SW 1271 (cell line): Measurements from ENCODE around the gene COQ8B.

Source experiments
- DNase-seq, 2 experiments: peaks; one replicate each; lab custom pipeline; 2025; lab: John Stamatoyannopoulos, UW

Gene COQ8B

DNA sequence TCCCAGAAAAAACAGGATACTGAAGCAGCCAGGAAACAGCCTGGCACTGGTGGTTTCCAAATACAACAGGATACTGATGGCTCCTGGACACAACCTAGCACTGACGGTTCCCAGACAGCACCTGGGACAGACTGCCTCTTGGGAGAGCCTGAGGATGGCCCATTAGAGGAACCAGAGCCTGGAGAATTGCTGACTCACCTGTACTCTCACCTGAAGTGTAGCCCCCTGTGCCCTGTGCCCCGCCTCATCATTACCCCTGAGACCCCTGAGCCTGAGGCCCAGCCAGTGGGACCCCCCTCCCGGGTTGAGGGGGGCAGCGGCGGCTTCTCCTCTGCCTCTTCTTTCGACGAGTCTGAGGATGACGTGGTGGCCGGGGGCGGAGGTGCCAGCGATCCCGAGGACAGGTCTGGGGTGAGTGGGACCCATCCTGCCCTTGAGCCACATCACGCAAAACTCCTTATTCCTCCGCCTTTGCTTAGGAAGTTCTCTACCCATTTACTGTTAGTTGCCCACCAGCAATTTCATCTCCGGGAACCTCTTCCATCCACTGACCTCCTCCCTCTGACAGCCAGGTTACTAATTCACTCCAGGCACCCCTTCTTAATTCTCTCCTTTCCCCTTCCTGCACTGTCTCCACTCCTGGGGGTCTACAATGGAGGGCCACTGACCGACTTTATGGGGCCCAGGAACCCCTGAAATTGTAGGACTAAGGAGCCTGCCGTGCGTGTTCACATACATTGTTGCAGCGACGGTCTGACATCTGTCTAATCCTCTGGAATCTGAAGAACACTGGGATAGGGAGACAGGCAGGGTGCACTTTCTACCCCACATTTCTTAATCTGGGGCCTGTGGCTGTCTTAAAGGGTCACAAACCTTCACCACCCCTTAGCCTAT lies 1.4 kb upstream of the COQ8B start:
- DNase-seq: no peak

DNA sequence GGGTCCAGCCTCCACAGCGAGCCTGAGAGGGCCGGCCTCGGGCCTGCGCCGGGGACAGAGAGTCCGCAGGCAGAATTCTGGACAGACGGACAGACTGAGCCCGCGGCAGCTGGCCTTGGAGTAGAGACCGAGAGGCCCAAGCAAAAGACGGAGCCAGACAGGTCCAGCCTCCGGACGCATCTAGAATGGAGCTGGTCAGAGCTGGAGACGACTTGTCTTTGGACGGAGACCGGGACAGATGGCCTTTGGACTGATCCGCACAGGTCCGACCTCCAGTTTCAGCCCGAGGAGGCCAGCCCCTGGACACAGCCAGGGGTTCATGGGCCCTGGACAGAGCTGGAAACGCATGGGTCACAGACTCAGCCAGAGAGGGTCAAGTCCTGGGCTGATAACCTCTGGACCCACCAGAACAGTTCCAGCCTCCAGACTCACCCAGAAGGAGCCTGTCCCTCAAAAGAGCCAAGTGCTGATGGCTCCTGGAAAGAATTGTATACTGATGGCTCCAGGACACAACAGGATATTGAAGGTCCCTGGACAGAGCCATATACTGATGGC lies 716 bp upstream of the COQ8B start:
- peak in 1 of 2 experiments; percentile 57 for DNase-seq

DNA sequence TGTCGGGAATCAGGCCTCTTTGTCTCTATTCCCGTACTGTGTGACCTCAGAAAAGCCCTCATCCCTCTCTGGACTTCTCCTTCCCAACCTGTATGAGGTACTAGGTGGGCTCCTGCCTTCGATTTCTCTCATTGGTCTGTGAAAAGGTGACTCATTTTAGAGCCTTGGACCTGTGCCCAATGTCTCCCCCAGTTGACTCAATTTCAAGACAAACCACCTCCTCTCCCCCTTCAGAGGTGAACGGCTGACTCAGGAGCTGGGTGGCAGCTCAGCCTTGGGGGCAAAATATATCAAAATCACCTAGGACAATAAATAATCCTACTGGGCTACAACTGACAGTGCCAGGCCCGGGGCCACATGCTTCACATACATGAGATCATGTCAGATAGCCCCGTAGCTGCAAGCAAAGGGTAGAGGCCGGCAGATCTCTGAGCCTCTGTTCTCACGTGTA lies 630 bp downstream of the COQ8B start:
- peak; percentile 79 to 82 for DNase-seq

DNA sequence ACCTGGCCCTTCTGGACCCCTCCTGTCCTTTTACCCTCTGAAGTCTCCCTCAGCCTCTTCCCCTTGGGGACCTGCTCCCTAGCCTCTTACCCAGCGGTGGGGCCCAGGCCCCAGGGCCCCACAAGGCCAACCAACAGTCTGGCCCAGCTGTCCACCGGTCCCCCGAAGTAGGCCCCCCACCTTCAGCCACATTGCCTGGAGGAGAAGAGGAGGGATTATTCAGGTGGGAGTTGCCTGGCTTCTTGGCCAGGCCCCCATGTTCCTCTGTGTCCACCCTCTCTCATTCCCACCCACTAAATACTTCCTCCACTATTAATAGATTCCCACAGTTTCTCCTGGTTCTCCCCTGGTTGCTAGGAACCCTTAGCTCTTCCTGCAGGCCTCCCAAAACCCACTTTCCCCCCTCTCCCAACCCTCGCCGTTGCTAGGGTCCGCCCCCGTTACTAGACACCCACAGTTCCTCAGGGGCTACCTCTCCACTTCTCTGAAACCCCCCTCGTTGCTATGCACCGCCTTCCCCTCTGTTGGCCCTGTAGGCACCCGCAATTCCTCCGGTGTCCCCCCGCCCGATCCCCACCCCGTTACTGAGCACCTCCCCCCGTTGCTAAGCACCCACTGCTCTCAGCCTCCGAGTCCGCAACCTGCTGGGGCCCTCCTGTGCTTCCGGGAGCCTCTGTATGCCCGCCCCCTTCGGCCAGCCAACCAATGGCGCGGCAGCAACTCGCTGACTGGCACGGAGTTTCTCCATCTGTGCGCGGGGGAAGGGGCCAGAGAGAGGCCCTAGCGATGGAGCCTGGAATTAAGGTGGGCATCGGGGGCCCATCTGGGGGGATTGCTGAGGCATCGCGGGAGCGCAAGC lies 2.0 kb downstream of the COQ8B start:
- DNase-seq: peak; percentile 64 to 88

DNA sequence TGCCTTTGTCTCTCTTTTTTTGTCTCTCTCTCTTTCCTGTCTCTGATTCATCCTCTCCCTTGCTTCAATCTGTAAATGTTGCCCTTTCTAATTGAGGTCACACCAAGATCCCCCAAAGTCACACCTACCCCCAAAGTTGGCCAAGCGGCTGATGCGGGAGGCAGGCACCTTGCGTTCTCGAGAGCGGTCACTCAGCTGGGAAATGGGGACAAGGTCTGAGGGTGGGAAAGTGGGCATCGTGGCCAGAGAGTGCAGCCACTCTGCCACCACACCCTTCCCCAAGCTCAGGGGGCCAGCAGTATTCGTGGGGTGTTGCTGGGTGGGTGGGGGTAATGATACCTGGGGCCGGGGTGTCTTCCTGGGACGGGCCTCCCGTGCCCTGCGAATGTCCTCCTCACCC lies 2.7 kb downstream of the COQ8B start:
- no peak for DNase-seq

DNA sequence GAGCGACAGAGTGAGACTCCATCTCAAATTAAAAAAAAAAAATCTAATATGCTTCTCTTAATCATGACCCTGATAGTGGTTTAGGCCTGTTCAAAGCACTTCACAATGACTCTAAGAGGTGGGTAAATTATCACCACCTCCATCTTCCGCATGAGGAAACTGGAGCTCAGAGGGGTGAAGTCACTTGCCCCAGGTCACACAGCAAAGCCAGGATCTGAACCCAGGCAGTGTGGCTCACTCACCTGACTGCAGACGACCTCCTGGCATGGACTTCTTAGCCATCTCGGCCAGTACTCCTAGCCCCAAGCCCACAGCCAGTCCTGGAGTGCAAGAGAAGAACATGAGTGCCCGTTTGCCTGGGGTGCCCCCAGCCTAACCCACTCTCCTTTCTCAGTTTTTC lies 6.9 kb downstream of the COQ8B start:
- no peak for DNase-seq

DNA sequence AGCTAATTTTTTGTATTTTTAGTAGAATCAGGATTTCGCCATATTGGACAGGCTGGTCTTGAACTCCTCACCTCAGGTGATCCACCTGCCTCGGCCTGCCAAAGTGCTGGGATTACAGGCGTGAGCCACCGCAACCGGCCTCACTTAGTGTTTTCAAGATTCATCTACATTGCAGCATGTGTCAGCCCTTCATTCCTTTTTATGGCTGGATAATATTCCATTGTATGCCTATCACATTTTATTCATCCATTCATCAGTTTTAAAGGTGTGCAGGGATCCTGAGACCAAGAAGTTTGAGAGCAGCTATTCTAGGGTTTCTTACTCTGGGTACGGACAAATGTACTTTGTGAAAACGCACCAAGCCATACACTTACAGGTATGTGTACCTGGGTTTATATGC lies 9.1 kb downstream of the COQ8B start:
- DNase-seq: no peak

DNA sequence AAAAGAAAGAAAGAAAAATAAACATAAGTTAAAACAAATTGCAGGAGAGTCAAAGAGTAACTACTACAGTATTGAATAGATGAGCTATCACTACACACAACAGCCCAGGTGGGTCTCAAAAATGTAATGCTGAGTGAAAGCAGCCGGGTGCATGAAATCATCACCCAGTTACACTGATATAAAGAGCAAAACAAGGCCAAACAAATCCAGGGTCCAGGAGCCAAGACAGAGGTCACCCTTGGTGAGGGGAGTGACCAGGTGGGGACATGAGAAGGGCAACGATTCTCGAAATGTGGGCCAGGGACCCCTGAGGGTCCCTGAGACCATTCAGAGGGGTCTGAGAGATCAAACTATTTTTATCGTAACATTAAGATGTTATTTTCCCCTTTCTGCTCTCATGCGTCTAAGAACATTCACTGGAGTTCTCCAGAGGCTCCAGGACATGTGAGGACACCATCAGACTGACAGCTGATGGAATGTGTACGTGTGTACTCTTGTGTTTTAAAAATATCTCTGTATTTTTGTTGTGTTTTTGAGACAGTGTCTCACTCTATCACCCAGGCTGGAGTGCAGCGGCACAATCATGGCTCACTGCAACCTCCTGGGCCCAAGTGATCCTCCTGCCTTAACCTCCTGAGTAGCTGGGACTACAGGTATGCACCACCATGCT lies 10.6 kb downstream of the COQ8B start:
- DNase-seq: no peak

DNA sequence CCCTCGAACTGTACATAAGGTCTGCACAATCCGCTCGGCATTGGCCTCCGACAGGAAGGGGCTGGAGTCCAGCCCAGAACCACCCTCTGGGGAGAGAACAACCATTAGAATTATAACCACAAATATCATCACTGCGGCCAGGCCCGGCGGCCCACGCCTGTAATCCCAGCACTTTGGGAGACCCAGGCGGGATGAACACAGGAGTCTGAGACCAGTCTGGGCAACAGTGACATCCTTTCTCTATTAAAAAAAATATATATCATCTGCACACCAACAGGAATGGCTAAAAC lies 11.4 kb downstream of the COQ8B start:
- DNase-seq: no peak

DNA sequence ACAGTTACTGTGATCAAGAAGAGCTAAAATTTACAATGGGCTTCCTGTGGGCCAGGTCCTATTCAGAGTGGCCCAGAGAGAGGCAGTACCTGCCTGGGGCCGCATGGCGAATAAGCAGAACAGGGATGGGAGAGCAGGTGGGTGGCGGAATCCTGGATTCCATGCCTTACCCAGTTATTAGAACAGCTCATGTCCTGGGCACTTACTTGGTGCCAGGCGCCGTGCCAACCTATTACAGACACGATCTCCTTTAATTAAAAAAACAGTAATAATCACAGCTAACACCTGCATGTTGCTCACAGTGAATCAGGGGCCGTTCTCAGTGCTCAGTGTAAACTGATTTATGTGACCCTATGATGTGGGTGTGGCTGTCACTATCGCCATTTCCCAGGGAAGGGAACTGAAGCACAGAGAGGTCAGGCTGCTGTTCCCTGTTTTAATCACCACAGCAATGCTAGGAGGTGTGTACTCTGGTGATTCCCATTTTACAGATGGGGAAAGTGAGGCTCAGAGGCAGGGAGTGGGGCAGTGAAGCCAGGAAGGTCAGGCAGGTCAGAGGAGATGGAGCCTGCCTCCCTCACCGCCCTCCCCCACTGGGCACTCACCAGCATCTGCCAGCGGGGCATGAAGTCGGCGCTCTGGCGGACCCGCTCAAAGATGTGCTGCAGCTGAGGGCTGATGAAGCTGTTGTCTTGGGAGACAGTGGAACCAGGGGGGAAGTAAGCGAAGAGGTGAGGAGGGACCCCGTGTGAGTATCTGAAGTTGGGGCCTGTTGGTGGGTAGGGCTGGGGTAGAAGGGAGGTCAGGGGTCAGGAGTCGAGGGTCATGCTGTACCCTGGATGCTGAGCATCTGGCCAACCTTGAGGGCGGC lies 12.0 kb downstream of the COQ8B start:
- DNase-seq: no peak

DNA sequence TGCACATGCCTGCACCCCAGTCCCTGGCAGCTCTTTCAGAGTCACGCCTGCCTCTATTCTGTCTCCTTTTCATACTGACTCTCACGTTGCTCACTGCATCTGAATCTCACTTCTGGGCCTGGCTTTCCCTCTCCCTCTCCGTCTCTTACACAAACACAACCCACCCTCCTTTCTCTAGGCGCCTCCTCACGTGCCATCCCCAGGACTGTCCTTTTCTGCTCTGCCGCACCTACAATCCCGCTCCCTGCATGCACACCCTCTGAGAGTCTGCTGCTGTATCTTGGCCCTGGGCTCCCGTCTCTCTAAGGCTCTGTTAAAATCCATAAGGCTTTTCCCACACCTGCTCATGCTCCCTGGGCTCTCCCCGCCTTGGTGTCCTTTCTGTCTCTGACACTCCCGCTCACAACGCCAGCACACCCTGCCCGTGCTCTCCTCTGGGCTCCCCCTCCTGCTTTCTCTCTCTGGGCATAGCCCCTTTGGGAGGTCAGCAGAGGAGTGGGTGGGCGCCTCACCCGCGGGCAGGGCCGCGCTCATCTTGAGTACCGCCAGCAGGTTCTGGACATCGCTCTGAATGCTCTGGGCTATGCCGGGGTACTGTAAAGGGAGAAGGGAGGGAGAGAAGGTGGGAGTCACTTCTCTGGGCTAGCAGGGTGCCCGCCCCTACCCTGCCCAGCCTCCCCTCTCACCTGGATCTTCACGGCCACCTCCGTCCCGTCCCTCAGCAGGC lies 13.5 kb downstream of the COQ8B start:
- DNase-seq: no peak

DNA sequence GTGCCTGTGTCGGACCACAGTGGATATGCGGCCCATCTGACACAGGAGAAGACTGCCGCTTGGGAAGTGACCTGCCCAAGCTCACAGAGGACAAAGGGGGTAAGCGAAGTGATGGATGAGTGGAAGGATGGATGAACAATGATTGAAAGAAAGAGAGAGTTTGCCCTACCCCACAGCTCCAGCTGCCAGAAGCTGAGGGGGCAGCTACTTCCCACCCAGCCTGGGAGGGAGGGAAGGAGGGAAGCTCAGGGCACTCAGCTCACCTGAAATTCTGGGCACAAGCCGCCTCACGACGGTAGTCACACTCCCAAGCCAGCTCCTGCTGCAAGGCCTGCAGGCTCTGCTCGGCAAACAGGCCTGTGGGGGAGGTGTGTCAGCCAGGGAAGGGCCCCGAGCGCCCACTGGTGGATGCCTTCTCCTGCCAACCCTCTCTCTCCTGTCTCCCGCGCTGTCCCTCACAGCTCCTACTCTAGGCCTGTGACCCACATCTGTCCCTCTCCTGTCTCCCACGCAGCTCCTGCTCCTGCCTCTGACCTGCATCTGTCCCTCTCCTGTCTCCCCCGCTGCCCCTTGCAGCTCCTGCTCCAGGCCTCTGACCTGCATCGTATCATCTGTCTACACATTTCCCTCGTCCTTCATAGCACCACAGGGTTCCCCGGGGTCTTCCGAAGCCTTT lies 14.2 kb downstream of the COQ8B start:
- no peak for DNase-seq

DNA sequence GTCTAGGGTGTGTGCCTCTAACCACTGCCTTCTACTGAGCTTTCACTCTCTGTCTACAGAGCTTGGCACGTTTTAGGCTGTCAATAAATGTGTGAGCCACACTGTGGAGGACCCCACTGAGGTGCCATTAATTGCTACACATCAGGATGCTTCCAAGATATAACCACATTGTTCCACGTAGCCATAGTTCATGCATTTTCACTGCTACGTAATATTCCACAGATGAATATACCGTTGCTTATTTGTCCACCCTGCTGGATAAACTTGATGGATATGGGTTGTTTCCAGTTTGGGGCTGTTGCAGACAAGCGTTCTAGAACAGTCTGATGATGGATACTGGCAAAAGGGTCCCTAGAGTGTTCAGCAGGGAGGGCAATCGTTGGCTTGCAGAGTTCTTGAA lies 14.9 kb downstream of the COQ8B start:
- DNase-seq: no peak

DNA sequence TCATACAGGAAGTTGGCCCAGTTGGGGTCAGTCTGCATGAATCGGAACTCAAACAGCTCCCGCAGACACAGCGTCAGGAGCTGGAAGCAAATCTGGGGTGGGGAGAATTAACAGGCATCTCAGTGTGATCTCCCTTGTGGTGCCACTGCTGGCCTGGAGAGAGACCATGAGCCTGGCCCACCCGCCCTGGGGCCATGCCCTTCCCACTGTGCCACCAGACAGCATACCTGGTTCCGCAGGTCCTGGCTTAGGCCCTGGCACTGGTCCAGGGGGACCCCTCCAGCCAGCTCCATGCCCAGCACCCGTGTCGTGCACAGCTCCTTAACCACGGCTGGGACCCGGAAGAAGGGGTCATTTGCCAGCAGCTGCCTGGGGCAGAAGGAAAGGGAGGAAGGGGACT lies 16.6 kb downstream of the COQ8B start:
- DNase-seq: no peak

DNA sequence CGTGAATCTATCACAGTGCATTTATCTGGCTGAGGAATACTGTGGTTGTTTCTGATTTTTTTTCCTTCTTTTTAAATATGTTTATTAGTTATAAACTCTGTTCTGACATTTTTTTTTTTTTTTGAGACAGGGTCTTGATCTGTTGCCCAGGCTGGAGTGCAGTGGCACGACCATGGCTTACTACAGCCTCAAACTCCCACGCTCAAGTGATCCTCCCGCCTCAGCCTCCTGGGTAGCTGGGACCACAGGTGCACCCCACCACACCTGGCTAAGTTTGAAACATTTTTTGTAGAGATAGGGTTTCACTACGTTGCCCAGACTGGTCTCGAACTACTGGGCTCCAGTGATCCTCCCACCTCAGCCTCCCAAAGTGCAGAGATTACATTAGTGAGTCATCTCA lies 19.7 kb downstream of the COQ8B start:
- DNase-seq: no peak

DNA sequence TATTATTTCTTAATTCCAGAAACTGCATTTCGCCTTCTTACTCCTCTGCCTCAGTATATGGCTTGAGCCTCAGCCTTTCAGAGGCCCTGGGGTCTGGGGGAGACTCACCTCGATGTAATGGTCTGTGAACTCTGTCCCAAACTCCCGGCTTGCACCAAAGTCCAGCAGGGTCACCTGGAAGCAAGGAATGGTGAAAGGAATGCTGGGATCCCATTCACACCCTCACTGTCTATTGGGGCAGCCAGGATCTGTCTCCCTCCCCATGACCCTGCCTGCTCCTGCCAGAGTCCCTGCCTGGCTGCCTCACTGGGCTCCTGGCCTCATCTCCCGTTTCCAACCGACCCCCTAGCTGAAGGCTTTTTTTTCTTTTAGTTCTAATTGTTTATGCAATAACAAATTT lies 20.8 kb downstream of the COQ8B start:
- no peak for DNase-seq

DNA sequence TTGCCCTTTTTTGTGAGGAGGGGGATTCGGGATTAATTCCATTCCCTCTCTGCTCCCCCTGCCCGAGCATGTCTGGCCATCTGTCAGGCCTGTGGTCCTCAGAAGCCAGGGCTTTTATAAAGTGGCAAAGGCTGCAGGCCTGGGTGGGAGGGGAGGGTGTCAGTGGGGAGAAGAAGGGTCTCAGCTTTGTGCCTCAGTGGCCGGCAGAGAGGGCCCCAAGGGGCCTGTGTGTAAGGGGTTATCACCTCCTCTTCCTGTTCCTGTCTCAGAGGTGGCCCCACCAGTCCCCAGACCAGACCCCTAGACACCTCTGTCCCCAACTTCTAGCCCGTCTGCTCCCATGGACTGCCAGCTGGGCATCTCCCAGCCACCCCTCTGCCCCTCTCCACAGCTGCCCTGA lies 22.8 kb downstream of the COQ8B start:
- no peak for DNase-seq

DNA sequence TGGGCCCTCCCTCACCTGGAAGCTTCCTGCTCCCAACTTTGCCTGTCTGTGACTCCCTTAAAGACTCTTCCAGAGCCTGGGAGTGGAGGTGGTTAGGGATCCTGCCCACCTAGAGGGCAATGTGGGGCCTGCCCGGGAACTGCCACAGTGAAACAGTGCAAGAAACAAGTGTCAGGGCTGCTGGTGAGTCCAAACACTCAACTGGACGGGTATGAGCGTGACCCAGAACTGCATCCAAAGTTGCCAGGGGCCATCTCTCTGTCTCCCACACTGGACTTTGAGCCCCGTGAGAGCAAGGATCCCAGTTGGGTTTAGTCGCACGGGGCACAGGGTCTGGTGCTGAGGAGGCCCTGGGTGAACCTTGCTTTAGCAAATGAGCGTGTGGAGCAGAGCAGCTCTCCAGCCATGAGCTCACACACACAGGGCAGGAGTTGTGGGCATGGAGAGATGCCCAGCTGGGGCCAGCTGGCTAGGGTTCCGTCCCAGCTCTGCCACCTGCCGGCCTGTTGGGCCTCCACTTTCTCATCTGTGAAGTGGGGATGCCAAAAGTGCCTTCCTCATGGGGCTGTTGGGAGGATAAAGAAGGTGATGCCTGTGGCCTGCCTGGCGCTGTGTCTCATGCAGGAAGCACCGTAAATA lies 23.4 kb downstream of the COQ8B start:
- no peak for DNase-seq

DNA sequence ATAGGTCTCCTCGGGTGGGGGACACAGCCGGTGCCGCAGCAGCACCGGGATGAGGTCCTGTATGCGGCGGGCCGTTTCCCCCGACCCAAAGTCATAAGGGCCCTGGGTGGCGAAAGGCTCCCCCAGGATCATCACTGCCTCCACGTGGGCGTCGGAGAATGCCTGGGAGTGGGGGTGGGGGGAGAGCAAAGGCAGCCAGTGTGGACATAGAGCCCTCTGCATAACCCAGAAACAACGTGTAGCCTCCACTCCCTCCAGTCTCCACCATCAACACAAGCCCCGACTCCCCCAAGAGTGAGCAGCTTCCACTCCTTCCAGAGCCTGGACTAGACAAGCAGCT lies 24.5 kb downstream of the COQ8B start:
- DNase-seq: no peak
